8988T (cell line): ENCODE results near the gene CNGB1.
"Not testable (repeated sequence)": the region's sequence is repeated elsewhere in the genome, so short reads cannot be mapped to it uniquely, and the experiment has no call there.

ENCODE experiments used
- DNase-seq: peaks from one replicate; pipeline ENCODE4 v3.0.0; 2011

CNGB1 gene

DNA sequence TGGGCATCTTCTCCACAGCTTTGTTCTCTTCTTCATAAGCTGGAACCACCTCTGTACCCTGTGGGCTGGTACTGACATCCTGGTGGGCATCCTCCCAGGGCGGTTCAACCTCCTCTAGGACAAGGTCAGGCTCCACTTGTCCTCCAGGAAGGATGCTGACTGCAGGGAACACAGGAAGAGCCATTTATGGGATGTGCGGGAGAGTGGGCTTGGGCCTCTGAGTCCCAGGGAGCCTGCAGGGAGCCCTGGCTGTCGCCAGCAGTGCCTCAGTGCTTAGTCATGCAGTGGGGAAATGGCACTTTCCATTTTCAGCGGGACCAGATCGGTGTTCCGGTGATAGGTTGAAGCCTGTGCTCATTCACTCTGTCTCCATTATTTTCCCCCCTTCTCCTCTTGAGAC lies 20.5 kb downstream of the CNGB1 start:
- no peak for DNase-seq

DNA sequence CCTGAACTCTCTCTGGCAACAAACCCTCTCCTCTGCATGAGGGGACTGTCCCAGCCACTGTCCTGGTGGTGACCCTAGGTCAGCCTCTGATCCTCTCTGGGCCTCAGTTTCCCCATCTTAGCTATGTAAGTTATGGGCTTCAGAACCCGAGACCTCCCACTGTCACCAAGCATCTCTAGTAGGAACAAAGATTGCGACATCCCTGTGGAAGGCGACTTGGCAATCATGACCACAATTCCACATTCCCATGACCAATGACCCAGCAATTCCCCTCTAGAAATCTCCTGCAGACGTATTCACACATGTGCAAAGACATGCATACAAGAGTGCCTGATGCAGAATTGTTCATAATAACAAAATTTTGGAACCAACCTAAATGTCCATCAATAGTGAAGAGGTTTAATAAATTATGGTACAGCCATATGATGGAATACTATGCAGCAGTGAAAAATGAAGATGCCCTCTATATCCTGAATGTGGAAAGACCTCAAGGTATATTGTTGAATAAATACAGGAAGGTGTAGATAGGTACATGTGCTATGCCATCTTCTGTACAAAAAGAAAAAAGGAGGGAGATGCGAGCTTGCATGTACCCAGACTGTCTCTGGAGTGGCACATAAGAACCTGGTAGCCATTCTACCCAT lies 21.2 kb downstream of the CNGB1 start:
- DNase-seq = no peak

DNA sequence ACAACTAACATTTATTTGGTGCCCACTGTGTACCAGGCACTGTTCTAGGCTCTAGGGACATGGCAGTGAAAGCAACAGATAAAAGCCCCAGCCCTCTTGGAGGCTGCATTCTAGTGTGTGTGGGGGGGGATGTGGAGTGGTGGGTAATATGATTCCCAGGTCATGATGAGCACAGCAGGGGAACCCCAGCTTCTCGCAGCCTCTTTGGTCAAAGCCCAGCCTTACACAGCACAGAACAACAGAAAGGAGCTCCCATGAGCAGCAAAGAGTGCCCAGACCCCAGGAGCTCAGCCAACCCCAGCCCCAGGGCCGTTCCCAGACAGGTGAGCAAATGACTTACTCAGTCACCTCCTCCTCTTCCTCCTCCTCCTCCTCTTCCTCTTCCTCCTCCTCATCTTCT lies 21.9 kb downstream of the CNGB1 start:
- DNase-seq = no peak

DNA sequence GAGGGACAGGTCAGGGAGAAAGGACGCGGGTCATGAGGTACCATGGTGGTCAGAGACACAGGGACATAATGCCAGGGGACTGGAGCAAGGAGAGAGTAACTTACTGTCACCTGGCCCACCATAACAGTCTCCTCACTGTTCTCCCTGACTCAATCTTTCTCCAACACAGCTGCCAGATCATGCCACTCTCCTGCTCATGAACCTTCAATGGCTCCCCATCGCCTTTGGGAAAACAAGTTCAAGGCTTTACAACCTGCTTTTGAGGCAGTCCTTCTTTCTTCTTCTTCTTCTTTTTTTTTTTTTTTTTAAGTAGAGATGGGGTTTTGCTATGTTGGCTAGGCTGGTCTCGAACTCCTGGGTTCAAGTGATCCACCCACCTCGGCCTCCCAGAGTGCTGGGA lies 22.9 kb downstream of the CNGB1 start:
- no peak for DNase-seq

DNA sequence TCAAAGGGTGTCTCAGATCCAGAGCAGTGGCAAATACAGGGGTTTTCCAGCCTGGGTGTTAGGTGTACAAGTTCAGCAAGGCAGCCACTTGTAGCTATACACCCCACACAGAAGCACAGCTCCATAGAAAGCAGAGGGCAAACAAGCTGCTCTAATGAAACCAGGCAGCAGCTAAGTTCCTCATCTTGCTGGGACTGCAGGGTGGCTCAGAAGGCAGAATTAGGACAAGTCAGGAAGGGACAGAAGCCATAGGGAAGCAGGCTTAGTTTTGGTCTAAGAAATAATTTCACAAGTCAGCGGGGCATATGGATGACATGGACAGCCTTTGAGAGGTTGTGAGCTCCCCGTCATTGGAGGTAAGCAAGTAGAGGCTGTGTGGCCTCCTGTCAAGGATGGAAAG lies 23.7 kb downstream of the CNGB1 start:
- DNase-seq = no peak

DNA sequence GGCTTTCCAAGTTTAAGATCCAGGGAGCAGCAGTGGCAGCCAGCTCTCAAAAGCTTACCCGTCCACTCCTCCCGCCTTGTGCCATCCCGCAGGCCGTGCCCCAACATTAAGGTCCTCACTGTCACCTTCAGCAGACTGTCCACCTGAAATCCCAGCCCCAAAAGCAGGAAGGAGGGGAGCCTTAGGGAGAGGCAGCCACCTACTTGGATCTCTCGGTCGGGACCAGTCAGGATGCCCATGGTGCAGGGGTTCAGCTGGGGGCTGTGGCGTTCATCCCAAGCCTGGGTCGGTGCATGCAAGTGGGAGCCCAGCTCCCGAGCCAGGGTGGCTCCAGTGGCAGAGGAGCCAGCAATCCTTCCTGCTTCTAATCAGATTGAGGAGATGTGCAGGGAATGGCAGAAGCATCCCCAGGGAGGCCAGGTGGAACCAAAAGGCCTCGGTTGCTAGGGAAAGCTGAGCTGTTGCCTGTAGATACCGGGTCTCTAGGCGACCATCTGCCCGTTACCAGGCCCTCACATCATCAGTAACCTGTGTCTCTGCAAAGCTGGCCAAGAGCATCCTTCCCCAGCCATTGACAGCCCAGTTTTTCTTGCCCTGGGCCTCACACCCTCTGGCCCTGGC lies 24.6 kb downstream of the CNGB1 start:
- no peak for DNase-seq

DNA sequence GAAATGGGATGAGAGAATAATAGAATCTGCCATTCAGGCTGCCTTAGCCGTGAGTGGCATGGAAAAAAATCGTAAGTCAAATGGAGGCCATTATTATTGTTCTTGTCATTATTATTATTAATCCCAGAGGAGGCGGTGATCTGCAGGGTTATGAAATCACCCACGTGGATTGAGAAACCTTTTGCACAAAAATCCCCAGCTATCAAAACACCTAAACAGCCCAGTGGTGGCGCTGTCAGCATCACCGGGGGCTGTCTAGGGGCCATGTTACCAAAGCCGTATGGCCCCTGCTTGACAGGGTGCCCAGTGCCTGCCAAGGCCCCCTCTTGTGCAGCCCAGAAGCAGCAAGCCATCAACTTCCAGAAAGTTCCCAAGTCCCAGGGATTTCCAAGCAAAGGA lies 25.2 kb downstream of the CNGB1 start:
- no peak for DNase-seq

DNA sequence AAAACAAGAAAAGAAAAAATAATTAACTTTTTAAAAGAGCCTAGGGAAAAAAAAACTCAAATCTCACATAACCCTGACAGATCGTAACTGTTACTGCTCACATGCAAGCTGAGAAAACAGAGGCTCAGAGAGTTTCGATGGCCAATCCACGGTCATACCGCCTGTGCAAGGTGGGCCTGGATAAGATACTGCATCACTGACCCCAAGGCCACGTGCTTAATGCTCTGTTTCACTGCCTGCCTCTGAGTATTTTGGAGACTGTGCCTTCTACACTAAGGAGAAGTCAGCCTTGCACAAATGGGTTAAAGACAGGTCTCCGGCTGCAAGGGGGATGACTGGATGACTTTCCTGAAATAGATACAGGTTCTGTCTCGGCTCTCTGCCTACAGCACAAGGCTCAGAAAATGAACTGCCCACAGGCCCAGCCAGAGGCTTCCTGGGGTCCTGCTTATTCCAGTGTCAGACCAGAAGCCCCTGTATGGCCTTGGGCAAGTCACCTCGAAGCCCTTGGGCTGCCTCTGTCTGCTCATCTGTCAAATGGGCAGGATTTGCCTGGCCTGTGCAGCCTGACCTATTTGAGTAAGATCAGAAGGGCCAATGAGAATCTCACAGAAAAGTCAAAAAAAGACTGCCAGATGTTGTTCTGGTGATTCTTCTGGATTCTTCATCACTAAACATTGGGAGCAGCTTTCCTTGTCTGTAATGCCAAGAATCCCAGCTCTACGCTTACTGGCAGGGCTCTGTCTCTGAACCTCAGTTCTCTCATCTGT lies 25.8 kb downstream of the CNGB1 start:
- no peak for DNase-seq

DNA sequence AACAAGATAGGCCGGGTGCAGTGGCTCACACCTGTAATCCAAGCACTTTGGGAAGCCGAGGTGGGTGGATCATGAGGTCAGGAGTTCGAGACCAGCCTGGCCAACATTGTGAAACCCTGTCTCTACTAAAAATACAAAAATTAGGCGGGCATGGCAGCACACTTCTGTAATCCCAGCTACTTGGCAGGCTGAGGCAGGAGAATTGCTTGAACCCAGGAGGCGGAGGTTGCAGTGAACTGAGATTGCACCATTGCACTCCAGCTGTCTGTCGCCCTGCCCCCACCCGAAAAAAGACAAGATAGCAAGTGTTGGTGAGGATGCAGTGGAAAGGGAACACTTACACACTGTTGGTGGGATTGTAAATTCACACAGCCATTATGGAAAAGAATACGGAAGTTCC lies 27.5 kb downstream of the CNGB1 start:
- not testable (repeated sequence) for DNase-seq

DNA sequence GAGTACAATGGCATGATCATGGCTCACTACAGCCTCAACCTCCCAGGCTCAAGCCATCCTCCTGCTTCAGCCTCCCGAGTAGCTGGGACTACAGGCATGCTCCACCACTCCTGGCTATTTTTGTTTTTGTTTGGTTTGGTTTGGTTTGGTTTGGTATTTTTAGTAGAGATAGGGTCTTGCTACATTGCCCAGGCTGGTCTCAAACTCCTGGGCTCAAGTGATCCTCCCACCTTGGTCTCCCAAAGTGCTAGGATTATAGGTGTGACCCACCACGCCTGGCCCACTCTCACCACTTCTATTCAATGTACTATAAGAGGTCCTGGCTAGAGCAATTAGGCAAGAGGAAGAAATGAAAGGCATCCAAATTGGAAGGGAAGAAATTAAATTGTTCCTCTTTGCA lies 29.0 kb downstream of the CNGB1 start:
- not testable (repeated sequence) for DNase-seq

DNA sequence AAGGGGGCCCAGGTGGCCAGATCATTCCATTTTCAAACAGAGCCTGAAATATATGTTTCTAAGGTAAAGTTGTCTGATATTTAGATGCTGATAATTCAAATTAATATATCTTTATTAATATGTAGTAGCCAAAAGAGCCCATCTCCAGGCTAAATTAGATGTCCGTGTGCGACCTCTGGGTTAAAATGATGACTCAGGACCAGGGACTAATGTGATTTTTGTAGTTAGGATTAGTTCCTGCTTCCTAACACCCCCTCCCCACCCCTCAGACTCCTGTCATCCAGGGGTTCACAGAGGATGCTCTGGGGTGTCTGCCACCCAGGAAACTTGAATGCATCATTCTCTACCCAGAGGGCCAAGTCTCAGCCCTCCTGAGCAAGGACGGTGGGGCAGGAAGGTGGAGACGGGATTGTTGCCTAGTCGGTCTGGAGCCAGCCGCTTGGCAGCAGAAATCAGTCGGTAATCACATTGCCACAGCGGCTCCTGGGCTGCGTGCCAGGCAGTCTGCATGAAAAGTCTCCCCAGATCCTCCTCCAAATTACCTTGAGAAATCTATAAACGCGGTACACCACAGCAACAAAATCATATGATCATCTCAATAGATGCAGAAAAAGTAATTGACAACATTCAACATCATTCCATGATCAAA lies 29.8 kb downstream of the CNGB1 start:
- DNase-seq = no peak

DNA sequence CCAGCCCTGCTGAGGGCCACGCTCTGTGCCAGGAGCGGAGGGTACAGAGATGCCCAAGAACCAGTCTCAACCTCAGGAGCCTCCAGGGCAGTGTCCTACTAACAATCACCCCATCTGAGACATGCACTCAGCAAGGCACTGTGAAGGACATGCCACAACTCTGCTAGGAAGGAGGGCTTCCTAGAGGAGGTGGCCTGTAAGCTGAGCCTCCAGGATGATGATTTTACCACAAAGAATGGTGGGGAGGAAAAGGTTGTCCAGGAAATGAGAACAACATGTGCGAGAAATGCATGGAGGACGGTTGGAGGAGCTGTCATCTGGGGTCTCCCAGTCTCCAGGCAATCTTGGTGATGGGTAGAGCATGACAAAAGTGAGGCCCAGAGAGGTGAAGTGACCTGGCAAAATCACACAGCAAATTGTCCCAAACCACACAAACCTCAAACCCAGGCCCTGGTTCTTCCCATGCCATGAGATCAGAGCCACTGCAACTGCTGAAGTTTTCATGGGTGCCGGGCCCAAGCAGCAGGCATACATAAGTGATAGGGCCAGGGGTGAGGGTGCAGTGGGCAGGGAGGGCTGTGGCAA lies 30.5 kb downstream of the CNGB1 start:
- DNase-seq = no peak

DNA sequence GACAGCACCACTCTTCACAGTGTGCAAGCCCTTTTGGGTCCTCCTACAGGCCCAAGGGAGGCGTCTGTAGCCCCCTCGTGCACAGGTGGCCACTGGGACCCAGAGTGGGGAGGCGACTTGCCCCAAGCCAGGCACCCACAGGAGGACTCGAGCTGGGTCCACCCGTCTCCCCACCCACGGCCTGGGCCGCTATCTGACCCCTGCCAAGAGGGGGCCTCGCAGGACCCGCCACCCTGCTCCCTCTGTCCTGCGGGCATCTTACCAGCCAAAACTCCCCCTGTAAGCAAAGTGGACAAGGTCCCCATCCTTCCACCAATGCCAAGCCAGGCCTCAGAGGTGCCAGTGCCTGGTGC lies 31.1 kb downstream of the CNGB1 start:
- DNase-seq = no peak

DNA sequence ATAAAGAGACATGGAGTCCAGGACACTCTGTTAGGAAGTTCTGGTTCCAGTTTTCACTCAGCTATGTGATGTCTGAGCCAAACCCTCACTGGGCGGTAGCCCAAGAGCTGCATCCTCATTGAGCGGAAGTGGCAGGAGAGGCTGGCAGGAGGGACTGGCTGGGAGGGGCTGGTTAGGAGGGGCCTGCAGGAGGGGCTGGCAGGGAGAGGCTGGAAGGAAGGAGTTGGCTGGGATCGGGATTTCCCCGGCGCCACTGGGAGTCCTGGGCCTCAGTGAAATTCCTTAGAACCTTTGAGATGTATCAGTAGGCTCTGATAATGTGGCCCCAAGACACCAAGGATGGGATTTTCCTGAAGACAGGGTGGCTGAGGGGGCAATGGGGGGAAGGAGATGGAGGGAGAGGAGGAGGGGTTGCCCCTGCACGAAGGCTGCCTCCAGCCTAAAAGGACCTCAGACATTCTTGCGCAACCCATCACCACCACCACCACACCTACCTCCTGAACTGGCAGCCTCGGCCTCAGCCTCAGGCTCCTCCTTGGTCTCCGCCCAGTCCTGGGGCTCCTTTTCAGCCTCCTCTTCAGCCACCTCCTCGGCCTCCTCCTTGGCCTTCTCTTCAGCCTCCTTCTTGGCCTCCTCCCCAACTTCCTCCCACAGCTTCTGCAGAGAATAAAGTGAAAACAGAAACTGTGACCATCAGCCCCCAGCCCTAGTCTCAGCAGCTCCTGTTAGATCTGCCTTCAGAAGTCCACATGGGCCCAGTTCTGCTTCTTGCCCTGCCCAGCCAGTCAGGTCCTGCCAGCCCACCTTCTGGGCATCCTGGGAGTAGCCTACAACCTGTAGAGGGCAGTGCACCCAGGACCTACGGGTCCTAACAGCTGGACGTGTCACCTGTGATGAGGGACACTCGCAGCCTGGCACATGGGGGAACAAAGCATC lies 31.7 kb downstream of the CNGB1 start:
- no peak for DNase-seq

DNA sequence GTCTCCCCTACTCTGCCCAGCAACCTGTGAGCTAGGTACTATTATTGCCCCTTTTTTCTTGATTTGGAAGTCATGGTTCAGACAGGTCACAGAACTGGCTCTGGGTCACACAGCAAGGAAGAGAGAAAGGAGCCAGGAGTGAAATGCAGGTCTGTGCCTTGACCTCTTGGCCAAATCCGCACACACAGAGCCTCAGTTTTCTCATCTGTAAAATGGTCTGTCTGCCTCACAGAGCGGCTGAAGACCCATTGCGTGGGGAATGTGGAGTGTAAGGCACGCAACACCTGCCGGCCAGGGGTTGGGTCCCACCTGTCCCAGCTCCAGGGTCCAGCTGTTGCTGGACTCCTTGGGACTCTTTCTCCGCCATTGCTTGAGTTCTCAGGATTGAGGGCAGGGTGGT lies 32.4 kb downstream of the CNGB1 start:
- no peak for DNase-seq

DNA sequence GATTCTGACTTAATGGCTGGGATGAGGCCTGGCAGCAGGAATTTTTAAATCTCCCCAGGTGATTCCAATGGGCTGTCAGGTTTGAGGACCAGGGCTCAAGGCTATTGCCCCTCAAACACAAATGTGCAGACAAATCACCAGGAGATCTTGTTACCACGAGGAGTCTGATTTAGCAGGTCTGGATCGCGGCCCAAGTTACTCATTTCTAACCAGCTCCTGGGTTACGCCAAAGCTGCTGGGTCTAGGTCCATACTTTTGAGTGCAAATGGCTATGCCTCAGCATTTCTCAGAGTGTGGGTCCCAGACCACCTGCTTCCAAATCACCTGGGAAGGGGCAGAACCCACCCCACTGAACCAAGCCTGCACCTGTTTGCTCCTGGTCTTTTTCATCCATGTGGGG lies 33.1 kb downstream of the CNGB1 start:
- DNase-seq = no peak

DNA sequence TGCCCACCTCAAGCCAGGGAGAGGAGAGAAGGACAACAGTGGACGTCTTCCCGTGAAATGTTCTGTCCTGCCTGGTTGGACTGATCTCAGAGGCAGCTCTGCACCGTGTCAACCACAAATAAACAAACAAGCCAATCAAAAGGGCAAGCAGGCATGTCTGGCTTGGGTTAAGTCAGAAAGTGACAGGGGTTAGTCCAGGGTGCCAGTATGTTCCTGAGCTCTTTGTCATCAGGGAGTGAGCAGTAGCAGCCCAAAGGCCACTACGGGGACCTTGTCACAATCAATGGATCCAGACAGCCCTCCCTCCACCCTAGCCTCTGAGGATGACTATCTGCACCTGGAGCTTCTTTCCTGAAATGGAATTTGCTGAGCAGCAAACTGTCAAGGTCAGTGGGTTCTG lies 35.0 kb downstream of the CNGB1 start:
- no peak for DNase-seq

DNA sequence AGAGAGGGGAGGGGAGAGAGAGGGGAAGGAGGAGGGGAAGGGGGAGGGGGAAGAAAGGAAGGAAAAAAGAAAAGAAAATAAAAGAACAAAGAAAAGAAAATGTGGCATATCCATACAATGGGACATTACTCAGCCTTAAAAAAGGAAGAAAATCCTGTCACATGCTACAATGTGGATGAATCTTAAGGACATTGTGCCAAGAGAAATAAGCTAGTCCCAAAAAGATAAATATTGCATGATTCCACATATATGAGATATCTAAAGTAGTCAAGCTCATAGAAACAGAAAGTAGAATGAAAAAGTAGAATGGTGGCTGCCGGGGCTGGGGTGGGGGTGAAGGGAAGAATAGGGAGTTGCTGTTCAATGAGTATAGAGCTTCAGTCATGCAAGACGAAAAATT lies 40.4 kb downstream of the CNGB1 start:
- no peak for DNase-seq

DNA sequence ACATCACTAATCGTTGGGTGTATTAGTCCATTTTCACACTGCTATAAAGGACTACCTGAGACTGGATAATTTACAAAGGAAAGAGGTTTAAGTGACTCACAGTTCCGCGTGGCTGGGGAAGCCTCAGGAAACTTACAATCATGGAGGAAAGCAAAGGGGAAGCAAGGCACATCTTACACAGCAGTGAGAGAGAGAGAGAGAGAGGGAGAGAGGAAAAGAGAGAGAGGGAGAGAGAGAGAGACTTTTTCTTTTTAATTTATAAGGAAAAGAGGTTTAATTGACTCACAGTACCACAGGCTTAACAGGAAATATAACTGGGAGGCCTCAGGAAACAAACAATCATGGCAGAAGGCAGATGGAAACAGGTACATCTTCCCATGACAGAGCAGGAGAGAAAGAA lies 41.7 kb downstream of the CNGB1 start:
- DNase-seq = no peak

DNA sequence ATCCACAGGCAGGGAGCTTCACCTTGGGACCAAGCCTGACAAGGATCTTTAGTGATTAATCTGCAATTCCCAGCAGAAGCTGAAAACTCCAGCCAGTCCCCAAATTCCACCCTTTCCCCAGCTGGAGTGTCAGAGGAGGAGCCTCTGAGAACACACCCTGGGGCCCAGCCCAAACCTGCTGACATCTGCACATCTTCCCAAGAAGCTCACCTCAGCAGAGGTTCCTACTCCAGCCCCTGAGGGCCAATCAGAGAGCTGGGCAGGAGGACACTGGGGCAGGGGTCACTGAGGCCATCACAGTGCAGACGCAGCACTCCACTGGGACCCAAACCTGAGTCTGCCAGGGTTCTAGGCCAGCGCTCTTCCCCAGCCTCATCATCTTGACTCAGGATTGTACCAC lies 44.9 kb downstream of the CNGB1 start:
- DNase-seq = no peak

DNA sequence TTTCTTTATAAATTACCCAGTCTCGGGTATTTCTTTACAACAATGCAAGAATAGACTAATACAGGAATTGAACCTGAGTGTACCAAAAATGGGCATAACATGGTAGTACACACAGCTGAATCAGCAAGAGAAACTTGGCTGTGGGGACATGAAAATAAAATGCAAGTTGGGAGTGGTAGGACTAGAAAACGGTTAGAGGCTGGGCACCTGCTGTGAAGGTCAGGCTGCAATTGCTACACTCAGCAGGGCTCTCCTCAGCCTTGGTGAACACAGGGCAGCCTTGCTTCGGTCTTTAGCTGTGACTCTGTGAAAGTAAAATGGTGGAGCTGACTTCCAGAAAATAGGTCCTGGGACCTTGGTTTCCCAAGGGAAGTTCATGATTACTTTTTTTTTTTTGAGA lies 45.6 kb downstream of the CNGB1 start:
- DNase-seq = no peak

DNA sequence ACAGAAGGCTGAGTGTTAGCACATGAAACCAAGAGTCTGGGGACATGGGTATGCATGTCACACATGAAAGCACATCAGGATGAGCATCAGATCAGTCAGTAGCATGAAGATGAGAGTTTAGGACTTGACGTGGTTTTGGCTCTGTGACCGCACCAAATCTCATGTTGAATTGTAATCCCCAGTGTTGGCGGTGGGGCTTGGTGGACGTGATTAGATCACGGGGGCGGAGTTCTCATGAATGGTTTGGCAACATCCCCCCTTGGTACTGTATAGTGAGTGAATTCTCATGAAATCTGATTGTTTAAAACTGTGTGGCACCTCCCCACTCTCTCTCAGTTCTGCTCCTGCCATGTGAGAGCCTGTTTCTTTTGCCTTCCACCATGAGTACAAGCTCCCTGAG lies 46.4 kb downstream of the CNGB1 start:
- DNase-seq = no peak

DNA sequence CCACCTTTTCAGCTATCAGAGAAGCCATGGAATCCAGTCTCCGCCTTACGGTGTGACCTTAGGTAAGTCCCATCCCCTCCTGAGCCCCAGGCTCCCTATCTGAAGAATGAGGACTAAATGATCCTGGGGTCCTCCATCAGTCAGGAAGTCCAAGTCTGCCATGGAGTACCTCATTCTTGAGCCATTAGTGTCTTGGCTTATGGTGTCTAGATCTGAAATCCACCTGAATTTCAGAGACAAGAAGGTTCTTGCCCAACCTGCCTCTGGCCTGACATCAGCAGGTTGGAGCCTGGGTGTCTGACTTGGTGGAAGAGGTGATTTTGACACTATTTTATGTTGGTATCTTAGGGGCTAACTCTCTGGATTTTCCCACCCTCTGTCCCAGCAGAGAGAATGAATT lies 47.1 kb downstream of the CNGB1 start:
- DNase-seq = no peak
